ENCODE data around the gene C2orf76. TPM values are rescaled to one million over a fixed set of nuclear protein-coding genes. Genes with fewer than 3 reads are reported as not detected.
A peak's percentile ranks its signal among the peaks of the same experiment; 100 is the strongest.

The C2orf76 gene
- total RNA-seq, 1 experiment from 2014 or later, result 15.5 TPM

DNA sequence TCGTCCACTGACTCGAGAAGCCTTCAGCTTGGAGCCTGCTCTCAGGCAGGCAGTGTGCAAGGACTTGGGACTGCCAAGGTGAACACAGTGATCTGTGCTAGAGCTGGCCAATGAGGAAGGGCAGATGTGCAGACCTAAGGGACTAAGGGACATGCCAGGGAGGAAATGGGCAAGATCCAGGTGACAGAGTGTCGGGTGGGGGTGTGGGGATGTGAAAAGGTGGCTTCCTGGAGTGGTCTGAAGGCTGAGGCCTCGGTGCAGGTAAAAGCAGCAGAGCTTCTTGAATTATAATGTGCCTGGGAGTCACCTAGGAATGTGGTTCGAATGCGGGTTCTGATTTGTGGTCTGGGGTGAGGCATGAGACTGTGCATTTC is 101.0 kb downstream of the C2orf76 start:
- no peak for DNase-seq (ENCODE audit: low read depth)

- no peak for DNase-seq (ENCODE audit: low read depth)
These were observed 101.6 kb downstream of the C2orf76 start for GRCh38 chr2:119264781-119265692.

DNA sequence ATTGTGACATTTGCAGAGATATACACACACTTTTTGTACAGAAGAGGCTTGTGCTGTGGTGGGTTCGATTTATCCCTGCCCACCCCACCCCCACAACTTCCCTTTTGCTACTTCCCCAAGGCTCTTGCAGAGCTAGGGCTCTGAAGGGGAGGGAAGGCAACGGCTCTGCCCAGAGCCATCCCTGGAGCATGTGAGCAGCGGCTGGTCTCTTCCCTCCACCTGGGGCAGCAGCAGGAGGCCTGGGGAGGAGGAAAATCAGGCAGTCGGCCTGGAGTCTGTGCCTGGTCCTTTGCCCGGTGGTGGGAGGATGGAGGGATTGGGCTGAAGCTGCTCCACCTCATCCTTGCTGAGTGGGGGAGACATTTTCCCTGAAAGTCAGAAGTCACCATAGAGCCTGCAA is 103.0 kb downstream of the C2orf76 start:
- DNase-seq (ENCODE audit: low read depth), result no peak

- DNase-seq (ENCODE audit: low read depth), result no peak
These were observed 103.6 kb downstream of the C2orf76 start for GRCh38 chr2:119263025-119263424.

GRCh38 chr2:119261493-119262225 is 105.0 kb downstream of the C2orf76 start:
- DNase-seq (ENCODE audit: low read depth), result no peak

DNA sequence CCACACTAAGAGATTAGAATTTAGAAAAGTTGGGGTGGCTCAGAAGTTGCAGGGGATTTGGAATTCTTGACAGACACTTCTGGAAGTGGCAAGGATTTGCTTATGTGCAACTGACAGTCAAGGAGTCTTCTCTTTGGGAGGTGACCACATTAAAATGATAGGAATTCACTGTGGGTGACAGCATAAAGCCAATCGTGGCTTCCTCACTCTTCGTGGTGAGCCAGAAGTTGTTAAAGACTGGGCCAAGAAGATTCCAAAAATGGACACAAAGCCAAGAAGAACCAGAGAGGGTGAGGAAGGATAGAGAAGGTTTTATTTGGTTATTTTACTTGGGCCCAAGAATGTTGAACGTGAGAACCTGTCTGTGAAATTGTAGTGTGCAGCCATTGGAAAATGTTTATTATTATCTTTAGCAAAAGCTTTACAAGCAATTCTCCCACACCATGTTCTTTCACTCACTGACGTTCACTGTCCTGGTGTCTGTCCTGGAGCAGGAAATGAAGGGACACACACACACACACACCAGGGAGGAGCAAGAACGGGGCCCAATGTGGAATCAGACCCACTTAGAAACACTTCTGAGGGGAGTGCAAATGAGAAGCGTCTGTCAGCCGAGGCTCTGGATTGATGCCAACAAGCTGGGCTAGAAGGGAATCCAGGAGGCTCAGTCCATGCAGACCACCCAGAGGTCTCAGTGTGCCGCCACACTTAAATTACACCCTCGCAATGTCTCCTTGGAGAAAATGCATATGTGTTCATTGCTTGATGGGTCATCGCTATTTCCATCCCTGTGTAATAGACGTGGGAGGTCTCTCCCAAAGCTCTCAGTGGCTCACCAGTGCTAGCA is 105.8 kb downstream of the C2orf76 start:
- no peak for DNase-seq (ENCODE audit: low read depth)

- DNase-seq (ENCODE audit: low read depth), result no peak
These were observed 107.3 kb downstream of the C2orf76 start for GRCh38 chr2:119259296-119259860.

DNA sequence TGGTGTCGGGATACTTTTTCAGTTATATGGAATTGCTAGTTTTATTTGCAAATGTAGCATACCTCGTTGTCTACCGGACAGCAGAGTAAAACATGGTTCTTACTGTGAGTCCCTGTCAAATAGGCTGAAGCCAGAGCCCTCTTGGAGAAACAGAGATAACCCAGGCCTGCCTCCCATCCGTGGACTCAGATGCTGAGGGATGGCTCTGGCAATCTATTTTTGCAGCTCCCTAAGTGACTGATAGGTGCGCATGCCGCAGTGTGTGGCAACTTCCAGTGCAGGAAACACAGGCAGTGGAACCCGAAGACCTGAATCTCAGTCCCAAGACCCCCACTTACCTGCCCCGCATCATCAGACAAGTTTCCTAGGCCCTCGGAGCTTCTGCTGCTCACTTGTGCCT is 109.4 kb downstream of the C2orf76 start:
- DNase-seq (ENCODE audit: low read depth), result no peak

DNA sequence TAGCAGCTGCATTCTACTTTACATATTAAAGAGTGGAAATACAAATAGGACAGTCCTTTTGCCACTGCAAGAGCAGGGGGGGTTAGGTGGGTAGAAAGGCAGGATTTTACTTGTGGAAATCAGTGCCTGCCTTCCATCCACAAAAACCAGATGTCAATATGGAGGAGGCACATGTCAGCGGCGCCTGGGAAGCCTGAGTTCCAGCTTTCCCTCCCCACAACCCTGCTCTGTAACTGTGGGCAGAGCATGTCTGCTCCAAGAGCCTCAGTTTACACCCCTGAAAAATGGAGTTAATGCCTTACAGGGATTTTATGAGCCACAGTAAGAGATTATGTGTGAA is 110.1 kb downstream of the C2orf76 start:
- no peak for DNase-seq (ENCODE audit: low read depth)

DNA sequence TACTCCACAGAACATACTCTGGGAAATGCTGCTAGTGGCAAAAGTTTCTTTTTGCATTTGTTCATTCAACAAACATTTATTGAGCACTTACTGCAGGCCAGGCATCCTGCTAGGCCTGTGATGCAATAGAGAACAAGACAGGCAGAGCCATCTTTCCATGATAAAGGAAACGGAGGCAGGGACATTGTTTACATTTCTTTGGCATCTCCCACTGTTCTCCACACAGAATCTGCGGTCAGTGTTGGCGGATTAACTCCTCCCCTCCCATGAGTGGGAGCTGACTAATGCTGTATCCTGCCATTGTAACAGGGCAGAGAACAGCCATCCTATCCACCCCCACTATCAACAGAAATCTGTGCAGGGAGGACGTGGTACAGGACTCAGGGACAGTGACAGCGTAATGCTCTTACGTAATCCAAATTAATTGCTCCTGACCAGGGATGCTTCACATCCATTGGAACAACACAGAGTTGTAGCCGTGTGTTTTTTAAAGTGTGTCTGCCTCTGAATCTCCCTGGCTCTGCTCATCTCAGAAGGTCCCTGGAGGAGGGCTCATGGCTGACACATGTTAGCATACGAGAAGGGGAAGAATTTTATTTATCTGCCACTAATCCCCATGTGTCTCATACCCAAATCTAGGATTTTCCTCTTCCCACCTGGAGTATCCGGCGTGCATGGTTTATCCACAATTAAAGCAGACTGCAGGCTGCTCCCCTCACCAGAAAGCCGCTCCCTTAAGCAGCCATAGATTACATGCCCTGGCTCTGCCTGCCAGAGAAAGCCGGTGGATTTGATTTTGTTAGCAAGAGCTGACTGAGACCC is 110.7 kb downstream of the C2orf76 start:
- peak; percentile 94 for DNase-seq (ENCODE audit: low read depth)

DNA sequence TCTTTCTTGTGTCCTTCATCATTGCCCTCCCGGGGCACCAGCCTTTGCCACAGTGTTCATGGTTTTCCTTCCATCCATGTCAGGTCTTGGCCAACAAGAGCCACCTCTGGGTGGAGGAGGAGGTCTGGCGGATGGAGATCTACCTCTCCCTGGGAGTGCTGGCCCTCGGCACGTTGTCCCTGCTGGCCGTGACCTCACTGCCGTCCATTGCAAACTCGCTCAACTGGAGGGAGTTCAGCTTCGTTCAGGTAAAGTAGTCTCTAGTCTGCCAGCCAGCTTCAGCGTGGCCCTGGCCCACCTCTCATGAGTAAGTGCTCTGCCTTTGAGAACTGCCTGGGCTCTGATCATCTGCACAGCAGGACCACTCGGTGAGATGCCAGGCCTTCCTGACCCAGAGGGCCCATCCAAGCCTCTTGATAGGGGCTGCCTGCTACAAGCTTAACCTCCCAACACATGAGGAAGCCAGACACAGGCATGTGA is 112.0 kb downstream of the C2orf76 start:
- no peak for DNase-seq (ENCODE audit: low read depth)

- DNase-seq (ENCODE audit: low read depth), result no peak
These were observed 112.7 kb downstream of the C2orf76 start for GRCh38 chr2:119253760-119254600.

GRCh38 chr2:119253114-119253702 is 113.4 kb downstream of the C2orf76 start:
- DNase-seq (ENCODE audit: low read depth), result peak; percentile 69

Other genes with a start within 250 kb of the C2orf76 start
- not detected in 2 replicates for gene C1QL2, start 208.1 kb downstream of the C2orf76 start, total RNA-seq (2014; rRNA removed)
- 39.1 and 42.4 TPM in 2 replicates for gene STEAP3, start 143.0 kb downstream of the C2orf76 start, total RNA-seq (2014; rRNA removed)
- 135 and 150 TPM in 2 replicates for gene DBI, start 143 bp upstream of the C2orf76 start, total RNA-seq (2014; rRNA removed)
- gene TMEM37, start 65.0 kb upstream of the C2orf76 start, total RNA-seq (2014; rRNA removed), result not detected in 2 replicates
- gene SCTR, start 157.6 kb upstream of the C2orf76 start, total RNA-seq (2014; rRNA removed), result not detected in 2 replicates
- gene CFAP221, start 177.6 kb upstream of the C2orf76 start, total RNA-seq (2014; rRNA removed), result not detected in 2 replicates